KMS-11 (cell line): ENCODE results near the gene SPARCL1.
"Not testable (repeated sequence)": the region's sequence is repeated elsewhere in the genome, so short reads cannot be mapped to it uniquely, and the experiment has no call there.

Source experiments
- H2AFZ ChIP-seq: fragments of 200-600 bp; sonication (generic); 2 replicates; pipeline ENCODE4 v1.6.1; 2016; ENCODE audit warnings: antibody characterized with exemption, mixed run types, low read depth
- H3K27ac ChIP-seq: fragments of 200-600 bp; sonication (generic); 2 replicates; pipeline ENCODE4 v1.6.1; 2016; ENCODE audit warnings: mild to moderate bottlenecking, mixed run types
- H3K27me3 ChIP-seq: fragments of 200-600 bp; sonication (generic); 2 replicates; pipeline ENCODE4 v1.6.1; 2017; ENCODE audit warnings: mild to moderate bottlenecking, low read depth, mixed run types, moderate library complexity; ENCODE audit not compliant: insufficient read depth
- H3K36me3 ChIP-seq: fragments of 200-600 bp; sonication (generic); 2 replicates; pipeline ENCODE4 v1.6.1; 2017; ENCODE audit warnings: mild to moderate bottlenecking, mixed run types; ENCODE audit not compliant: insufficient read depth
- H3K4me1 ChIP-seq: fragments of 200-600 bp; sonication (generic); 2 replicates; pipeline ENCODE4 v1.6.1; 2016; ENCODE audit warnings: mild to moderate bottlenecking, low read depth, mixed run types; ENCODE audit not compliant: poor library complexity, severe bottlenecking
- H3K4me2 ChIP-seq: fragments of 200-600 bp; sonication (generic); 2 replicates; pipeline ENCODE4 v1.7.0; 2016; ENCODE audit warnings: mild to moderate bottlenecking, mixed run types
- H3K4me3 ChIP-seq: fragments of 200-600 bp; sonication (generic); IDR thresholded peaks from 2 replicates; pipeline ENCODE4 v1.6.1; 2017; ENCODE audit warnings: low read depth, low read length, mixed read lengths; ENCODE audit not compliant: insufficient read depth
- H3K79me2 ChIP-seq: fragments of 200-600 bp; sonication (generic); 2 replicates; pipeline ENCODE4 v1.6.1; 2016; ENCODE audit warnings: low read depth, mixed run types; ENCODE audit not compliant: insufficient read depth
- H3K9ac ChIP-seq: fragments of 200-600 bp; sonication (generic); 2 replicates; pipeline ENCODE4 v1.6.1; 2016; ENCODE audit warnings: mild to moderate bottlenecking, mixed run types
- H4K20me1 ChIP-seq: fragments of 200-600 bp; sonication (generic); 2 replicates; pipeline ENCODE4 v1.6.1; 2016; ENCODE audit warnings: mild to moderate bottlenecking, mixed run types; ENCODE audit not compliant: insufficient read depth
- CTCF ChIP-seq: fragments of 200-600 bp; sonication (generic); conservative IDR thresholded peaks from 2 replicates; pipeline ENCODE4 v1.6.1; 2017; ENCODE audit warnings: low read depth, mild to moderate bottlenecking, antibody characterized with exemption, low read length, moderate library complexity, mixed read lengths

Gene SPARCL1

GRCh38 chr4:87451537-87451936, 77.6 kb downstream of the SPARCL1 start:
- Histone ChIP-seq H3K9ac (no peak overlapping the region), H3K36me3 (no peaks in the 10 kb centered on the region)
- no peak for TF ChIP-seq CTCF

GRCh38 chr4:87446375-87446774, 82.8 kb downstream of the SPARCL1 start:
- not testable (repeated sequence) for H3K4me3 ChIP-seq, H3K79me2 ChIP-seq, H3K9ac ChIP-seq, H4K20me1 ChIP-seq, H3K4me2 ChIP-seq, H3K27ac ChIP-seq, H3K27me3 ChIP-seq, H2AFZ ChIP-seq, H3K4me1 ChIP-seq, H3K36me3 ChIP-seq

More at GRCh38 chr4:87451537-87451936, 77.6 kb downstream of the SPARCL1 start:
- Histone ChIP-seq H3K4me2 (no peak overlapping the region), H4K20me1 (no peaks in the 10 kb centered on the region), H3K4me3 (no peak overlapping the region), H3K79me2 (no peaks in the 10 kb centered on the region), H3K27ac (no peak overlapping the region), H2AFZ (no peak overlapping the region), H3K27me3 (no peaks in the 10 kb centered on the region), H3K4me1 (no peaks in the 10 kb centered on the region)

GRCh38 chr4:87445964-87446363, 83.2 kb downstream of the SPARCL1 start:
- Histone ChIP-seq H3K9ac (no peak overlapping the region), H3K36me3 (no peaks in the 10 kb centered on the region; the same call in 1 of the 2 replicates), H2AFZ (no peak overlapping the region), H3K4me3 (no peak overlapping the region), H3K27me3 (no peaks in the 10 kb centered on the region), H3K79me2 (no peaks in the 10 kb centered on the region), H3K4me2 (no peak overlapping the region), H4K20me1 (no peaks in the 10 kb centered on the region), H3K4me1 (no peaks in the 10 kb centered on the region), H3K27ac (no peak overlapping the region)
- TF ChIP-seq CTCF, result no peak

- Histone ChIP-seq H4K20me1 (no peaks in the 10 kb centered on the region), H3K79me2 (no peaks in the 10 kb centered on the region), H3K36me3 (no peaks in the 10 kb centered on the region; the same call in 1 of the 2 replicates), H3K27ac (no peak overlapping the region), H3K4me3 (no peak overlapping the region), H3K9ac (no peak overlapping the region), H3K4me2 (no peak overlapping the region), H3K27me3 (no peaks in the 10 kb centered on the region), H2AFZ (no peak overlapping the region), H3K4me1 (no peaks in the 10 kb centered on the region)
- TF ChIP-seq CTCF, result no peak
Measured at GRCh38 chr4:87444741-87445140, 84.4 kb downstream of the SPARCL1 start.

GRCh38 chr4:87442889-87443288, 86.3 kb downstream of the SPARCL1 start:
- Histone ChIP-seq H2AFZ (no peak overlapping the region), H3K27ac (no peak overlapping the region), H3K79me2 (no peaks in the 10 kb centered on the region), H3K4me3 (no peak overlapping the region), H3K4me2 (no peak overlapping the region), H4K20me1 (no peaks in the 10 kb centered on the region), H3K36me3 (no peaks in the 10 kb centered on the region; the same call in 1 of the 2 replicates), H3K4me1 (no peaks in the 10 kb centered on the region), H3K9ac (no peak overlapping the region), H3K27me3 (no peaks in the 10 kb centered on the region)
- no peak for TF ChIP-seq CTCF
